NOMO-1 treated with DMSO at 0.1 percent for 48 hours (cell line): ENCODE results near the gene LHX2.

Experiments
- DNase-seq: peaks from one replicate; lab custom pipeline; 2025; ENCODE audit not compliant: unreplicated experiment; lab: John Stamatoyannopoulos, UW

The LHX2 gene

DNA sequence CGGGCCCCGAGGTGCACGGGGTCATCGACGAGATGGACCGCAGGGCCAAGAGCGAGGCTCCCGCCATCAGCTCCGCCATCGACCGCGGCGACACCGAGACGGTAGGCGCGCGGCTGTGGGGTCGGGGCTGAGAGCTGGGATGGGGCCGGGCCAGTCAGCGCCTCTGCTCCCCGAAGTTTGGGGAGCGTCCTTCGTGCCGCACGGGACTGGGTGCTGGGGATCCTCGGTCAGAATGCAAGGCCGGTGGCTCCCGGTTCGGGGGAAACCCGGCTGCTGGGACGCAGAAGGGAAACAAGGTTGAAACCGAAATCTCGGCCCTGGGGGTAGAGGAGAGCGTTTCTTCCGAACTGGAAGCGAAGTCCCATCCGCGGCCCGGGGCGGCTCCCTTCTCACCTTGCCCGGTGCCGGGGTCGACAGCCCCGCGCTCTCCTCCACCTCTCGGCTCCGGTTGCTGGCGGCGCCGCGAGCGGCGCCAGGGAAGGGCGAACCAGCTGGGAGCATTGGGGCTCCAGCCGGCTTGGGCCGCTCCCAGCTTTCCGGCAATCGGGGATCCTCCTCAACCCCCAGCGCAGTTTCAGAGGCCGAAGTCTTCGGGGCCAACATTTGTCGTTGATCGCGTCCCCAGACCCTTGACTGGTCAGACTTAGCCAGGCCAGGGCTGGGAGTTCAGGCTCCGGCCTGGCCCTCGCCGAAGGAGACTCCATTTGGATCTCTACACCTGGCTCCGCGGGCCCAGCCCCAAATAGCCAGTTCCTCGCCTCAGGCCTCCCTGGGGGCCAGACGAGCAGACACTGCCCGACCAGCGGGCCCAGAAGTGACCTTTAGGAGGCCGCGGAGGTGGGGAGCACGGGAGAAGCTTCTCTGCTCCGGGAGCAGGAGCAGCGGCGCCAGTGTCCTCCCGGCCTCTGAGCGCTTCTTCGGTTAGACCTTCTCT, 1.1 kb downstream of the LHX2 start:
- no peak for DNase-seq

DNA sequence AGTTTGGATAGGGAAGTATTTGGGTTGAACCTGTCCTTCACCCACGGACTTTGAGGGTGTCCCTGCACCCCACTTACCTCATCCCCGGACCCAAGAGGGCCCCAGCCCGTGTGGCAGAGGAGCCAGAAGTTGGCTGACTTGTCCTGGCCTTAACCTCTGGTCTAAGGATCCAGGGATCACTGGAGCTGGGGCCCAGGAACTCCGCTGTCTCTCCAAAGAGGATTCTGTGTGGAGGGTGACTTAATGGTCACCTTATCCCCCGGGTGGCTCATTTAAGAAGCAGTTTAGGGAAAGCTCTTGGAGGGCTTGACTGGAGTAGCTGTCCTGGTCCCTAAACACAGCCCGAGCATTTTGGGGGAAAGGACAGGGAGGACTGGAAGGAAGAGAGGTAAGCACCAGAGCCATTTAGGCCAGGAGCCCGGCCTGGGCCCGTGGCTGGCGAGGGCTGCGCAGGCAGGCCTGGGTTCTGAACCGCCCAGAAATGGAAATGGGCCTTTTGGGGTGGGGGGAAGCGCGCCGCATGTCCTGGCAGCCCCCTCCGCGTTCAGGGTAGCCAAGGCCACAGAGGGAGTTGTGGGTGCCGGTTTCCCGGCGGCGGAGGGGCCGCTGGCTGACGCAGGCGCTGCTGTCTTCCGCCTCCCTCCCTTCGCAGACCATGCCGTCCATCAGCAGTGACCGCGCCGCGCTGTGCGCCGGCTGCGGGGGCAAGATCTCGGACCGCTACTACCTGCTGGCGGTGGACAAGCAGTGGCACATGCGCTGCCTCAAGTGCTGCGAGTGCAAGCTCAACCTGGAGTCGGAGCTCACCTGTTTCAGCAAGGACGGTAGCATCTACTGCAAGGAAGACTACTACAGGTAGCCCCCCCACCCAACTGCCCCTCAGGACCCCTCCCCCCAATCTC, 2.0 kb downstream of the LHX2 start:
- DNase-seq, result no peak

DNA sequence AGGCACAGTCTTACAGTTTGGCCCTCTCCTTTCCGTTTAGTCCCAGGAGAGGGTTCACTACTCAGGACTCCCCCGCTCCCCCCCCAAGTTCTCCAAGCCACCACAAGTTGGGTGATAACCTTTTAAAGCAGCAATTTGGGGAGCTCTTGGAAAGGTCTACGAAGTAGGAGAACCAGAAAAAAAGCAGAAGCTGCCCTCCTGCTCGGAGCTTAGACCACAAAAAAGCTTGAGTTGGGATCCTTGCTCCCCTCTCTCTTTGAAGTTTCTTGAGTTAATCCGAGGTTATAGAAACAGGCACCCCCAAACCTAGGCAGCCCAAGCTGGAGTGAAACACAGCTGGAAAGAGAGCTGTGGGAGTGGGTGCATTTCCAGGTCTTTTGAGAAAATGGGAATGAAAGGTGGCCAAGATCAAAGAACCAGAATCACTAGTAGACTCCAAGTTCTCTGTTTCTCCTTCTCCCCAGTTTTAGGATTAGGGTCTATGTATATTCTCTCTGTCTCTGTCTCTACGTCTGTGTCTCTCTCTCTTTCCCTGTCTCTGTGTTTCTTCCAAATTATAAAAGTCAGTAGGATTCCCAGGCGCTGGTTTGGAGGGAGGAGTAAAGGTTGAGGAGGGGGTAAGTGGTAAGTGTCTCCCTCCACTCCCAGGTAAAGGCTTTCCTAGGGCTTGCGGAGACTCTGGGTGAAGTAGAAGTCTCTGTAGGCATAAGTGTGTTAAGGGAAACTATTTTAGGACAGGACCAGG, 2.8 kb downstream of the LHX2 start:
- no peak for DNase-seq

DNA sequence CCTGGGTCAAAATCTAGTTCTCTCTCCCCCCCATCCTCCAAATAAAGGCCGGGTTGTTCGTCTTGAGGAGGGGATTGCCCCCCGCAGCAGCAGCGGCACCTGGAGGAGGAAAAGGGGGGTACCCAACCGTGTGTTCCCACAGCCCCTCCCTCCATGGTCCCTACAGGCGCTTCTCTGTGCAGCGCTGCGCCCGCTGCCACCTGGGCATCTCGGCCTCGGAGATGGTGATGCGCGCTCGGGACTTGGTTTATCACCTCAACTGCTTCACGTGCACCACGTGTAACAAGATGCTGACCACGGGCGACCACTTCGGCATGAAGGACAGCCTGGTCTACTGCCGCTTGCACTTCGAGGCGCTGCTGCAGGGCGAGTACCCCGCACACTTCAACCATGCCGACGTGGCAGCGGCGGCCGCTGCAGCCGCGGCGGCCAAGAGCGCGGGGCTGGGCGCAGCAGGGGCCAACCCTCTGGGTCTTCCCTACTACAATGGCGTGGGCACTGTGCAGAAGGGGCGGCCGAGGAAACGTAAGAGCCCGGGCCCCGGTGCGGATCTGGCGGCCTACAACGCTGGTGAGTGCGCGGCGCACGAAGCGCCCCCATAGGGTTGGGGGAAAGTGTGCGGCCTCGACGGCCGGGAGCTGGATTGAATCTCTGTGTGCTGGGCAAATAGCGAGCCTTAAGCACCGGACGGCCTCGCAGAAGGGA, 3.5 kb downstream of the LHX2 start:
- DNase-seq, result no peak

DNA sequence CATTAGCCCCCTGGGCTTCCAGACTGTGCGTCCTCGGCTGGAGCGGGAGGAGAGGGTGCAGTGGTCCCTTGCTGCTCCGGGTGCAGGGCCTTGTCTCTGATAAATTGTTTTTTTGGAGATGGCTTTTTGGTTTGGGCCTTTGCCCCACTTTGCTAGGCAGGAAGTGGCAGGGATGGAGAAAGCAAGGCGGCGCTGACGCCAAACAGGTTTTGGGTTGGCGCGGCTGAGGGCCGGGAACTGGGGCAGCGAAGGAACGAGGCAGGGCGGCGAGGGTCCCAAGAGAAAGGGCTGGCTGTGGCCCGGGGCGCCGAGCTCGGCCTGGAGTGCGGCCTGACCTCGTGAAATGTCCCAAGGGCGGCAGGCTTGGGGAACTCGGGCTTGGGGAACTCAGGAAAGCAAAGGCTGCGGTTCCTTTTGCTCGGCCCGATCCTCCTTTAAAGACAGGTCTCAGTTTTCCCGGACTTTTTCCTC, 4.1 kb downstream of the LHX2 start:
- no peak for DNase-seq

DNA sequence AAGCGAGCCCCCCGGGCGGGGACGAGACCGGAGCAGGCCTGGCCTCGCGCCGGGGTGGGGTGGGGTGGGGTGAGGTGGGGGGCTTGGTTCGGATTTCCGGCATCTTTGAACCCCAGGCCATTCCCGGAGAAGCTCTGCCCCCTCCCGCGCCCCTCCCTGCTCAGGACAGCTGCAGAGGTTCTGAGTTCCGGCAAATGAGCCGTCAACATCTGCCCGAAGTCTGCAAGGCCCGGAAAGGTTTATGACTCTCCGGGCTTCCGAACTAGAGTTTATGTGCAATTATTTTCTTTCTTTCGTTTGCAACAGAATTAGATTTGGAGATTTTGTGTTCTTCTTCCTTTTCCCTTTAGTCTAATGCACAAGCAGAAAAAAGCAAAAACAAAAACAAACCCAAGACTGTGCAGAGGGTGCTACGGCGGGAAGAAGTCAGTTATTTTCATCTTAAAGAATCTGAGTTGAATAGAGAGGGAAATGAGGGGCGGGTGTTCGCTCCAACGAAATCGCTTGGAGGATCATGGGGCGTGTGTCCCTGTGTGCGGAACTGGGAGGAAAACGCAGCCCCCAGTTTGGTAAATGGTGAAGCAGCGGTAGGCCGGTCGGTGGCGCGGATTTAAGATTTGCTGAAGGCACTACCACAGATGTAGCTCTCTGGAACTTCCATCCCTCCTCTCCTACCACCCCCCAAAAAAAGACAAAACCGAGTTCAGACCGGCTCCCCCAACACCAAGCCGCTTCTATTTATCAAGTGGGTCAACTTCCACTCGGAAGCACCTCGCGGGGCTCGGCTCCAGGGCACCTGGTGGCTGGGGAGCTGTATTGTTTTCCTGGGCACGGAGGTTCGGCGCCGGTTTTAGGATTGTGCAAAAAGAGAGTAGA, 4.8 kb downstream of the LHX2 start:
- no peak for DNase-seq

DNA sequence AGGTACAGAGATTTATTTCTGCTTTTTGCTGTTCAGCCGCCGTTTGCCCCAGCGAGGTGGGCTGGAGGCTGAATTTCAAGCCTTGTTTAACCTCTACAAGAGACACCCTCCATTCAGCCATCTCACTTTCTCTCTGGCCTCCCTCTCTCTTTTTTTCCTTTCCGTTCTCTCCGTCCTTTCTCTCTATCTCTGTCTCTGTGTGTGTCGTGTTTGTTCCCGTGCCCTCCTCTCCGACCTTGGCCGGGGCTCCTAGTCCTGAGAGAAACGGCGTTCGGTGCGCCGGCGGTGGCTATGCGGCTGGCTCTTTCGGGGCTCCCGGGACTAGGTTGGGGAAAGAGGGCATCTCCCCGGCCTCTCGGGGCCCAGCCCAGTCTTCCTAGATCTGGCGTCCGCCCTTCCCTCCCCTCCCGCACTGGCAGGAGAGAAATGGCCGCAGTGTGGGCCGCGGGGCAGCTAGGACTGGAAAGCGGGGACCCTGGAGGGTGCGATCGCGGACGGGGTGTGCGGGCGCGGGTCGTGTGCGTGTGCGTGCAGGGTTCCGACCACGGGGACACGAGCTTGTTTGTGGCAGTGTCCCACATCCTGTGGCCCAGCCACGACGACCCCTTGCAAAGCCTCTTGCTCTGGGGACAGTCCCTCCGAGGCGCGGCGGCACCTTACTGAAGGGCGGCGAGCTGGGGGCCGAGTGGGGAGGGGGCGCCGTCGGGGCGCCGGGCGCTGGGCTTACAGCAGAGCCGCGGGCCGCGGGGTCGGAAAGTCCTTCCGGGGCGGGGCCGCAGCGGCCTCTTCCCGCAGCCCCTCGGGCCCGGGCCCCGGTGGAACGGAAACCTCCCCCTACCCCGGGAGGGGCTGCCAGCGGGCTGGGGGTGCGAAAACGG, 5.7 kb downstream of the LHX2 start:
- DNase-seq, result no peak

DNA sequence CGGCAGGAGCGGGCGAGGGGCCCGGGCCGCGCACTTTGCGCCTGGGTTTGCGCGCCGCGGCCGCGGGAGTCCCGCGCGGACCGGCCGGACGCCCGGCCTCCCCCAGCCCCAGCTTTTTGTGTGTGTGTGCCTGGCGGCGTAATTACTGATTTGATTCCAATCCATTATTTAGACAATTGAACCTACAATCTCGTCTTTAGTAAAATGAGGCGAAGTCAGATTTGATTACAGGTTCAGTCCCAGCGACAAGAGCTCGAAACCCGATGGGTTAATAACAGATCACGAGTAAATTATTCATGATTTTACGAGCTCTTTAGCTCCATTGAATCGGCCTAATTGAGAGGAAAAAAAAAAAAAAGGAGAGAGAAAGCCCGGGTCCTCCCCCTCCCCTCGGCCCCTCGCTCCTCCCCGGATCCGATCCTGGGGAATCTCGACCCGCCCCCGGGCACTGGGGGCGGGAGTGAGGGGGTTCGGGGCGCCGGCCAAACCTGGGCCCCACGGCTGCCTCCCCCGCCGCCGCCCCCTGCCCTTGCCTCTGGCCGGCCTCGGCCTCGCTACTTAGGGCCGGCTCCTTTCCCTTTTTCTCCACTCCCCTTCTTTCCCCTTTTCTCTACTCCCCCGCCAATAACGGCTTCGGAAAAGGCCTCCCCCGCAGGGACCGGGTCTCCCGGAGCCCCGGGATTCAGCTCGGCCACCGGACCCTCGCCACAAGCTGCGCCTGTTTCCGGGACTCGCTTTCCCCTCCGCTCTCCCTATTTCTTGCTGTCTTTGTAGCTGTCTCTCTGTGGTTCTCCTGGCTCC, 6.6 kb downstream of the LHX2 start:
- no peak for DNase-seq

DNA sequence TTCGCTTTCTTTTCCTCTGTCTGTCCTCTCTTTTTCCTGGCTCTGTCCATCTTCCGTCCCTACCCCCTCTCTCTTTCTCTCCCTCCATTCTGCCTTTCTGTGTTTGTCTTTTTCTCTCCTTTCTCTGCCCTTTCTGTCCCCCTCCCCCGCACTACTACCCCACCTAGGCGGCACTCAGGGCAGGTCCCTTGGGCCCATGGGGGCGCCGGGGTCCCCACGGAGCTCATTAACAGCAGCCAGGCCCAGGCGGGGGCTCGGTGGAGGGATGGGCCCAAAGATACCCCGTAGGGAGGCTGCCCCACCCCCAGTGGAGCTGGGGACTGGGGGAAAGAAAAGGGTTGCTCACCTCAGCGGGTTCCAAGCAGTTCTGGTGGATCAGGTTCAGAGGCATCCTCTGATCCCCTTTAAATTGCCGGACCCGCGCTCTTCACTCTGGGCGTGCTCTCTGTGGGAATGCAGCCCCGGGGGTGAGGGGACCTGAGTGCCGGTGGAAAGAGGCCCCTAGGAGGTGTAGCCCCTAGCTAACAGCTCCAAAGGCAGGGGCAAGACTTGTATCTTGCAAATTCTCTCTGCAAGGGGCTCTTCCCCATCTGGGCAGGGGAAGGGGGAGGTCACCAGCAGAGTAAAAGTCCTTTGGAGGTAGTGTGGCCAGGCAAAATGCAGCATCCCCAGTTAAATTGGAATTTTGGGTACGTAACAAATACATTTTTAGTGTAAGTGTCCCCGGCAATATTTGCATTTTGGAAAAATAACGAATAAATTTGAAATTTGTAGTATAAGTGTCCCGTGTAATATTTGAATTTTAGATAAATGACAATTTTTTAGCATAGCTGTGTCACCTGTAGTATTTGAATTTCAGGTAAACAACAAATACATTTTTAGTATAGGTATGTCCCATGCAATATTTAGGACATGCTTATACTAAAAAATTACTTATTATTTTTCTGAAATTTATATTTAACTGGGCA, 7.4 kb downstream of the LHX2 start:
- no peak for DNase-seq

DNA sequence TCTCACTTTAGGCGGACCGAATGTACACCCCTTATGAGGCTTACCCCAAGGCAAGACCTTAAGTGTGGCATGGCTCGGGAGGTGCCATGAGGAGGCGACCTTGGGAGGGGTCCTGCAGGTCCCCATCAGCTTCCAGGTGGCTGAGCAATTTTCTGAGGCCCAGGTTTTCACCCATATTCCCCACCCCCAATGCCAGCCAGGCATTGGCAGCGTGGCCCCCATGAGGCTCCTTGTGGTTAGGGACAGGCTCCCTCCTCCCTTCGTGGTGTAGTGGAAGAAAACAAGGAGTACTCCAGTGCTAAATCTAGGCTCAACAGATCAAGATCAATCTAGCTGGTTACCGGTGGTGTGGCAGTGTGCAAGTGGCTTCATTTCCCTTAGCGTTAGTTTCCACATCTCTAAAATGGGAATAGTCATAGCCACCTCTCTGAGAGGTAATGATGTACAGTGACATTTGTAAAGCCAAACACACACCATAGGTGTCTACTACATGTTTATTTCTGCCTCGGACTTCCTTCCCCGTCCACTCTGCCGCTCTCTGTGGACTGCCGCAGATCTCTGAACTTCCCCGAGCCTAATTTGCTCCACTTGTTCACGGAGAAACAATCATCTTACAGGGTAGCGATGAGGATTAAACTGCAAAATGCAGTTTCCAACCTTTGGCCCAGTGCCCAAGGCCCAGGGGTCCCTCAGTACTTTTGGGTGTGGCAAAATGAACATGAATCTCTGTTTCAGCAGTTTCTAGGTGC, 8.4 kb downstream of the LHX2 start:
- no peak for DNase-seq

DNA sequence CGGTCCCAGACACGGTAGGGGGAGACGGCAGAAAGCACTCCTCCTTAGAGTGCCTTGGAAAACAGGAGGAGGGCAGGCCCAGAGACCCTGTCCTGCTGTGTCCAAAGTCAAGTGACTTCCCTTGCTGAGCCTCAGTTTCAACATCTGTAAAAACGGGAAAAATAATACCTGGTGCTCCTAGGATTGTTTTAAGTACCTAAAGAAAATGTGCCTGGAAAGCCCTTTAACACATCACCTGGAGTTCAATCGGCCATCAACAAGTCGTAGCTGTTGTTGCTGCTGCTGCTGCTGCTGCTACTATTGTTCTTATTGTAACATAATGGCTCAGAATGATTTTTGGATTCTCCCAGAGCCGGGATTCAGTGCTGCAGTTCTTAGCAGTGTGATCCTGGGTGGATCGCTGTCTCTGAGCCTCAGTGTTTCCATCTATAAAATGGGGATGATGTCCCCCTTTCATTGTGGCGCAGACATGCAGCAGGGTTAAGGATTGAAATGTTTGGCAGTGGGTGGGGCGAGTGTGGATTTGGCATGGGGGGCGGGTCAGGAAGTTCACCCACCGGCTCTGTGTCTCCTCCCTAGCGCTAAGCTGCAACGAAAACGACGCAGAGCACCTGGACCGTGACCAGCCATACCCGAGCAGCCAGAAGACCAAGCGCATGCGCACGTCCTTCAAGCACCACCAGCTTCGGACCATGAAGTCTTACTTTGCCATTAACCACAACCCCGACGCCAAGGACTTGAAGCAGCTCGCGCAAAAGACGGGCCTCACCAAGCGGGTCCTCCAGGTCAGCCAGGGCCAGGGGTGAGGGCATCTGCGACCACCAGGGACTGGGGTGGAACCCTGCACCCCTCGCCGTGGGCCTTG, 9.2 kb downstream of the LHX2 start:
- no peak for DNase-seq

DNA sequence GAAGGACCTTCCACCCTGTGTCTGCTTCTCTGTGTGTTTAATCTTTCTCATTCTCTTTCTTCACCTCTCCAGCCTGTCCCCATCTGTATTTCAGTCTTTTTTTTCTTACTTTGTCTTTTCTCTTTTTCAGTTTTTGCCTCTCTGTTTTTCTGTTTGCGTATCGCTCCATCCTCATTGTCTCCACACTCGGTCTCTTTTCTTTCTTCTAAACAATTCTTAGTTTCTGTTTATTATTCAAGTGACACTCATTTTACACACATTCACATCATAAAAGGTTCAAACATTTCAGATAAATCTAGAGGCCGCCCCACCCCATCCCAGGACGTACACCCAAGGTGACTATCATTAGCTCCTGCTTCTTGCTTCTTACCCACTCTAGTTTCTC, 9.8 kb downstream of the LHX2 start:
- DNase-seq, result no peak

DNA sequence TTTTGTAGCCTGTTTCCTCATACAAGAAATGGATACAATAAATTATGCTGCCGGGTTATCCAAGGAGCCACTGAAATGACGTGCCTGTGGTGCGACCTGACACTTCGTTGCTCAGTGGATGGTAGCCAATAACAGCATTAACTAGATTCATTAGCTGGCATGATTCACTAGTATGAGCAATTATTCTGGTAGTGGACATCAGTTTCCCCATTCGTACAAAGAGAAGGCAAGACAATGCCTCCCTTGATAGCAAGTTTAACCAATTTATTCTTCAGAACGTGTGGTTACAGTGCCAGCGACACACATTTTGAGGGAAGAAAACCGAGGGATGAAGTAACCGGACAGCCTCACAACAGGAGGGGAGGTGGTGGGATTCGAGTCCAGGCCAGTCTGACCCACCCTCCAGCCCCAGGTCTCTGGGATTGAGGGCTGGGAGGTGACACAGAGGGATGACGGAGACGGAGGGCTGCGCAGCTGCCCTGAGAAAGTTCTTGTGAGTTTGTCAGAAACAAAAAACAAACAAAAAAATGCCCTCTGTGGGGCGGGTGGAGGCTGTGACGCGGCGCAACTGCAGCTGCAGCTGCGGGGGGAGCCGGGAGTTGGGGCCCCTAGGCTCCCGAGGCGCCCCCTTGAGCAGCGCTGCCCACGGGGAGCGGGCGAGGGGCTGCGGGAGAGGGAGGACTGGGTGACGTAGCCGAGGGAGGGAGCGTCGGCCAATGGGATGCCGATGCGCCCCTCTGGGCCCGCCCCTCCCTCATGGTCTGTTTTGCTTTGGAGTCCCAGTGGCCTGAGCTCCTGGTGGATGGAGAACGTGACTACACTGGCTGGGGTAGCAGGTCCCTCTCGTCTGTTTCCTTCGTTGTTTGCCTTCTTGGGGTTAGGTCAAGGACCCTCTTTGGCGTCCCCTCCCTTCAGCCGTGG, 10.9 kb downstream of the LHX2 start:
- DNase-seq, result no peak

DNA sequence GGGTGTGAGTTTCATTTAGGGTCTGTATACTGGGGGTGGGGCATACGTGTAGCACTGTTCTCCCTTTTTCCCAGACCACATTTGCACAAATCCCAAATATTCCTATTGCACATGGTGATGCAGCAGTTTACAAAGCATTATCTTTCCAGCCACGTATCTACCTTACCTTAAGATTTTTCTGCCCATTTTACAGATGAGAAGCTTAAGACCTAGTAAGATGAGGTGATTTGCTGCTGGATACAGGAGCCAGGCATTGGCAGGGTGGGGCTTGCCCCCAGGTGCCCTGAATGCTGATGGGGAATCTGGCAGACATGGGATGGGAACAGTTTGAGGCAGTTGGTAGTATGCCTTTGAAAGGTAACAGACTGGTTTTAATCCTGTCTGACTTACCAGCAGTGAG, 12.5 kb downstream of the LHX2 start:
- no peak for DNase-seq
